Measurements from ENCODE around the gene TMEM30B. TPM values are rescaled to one million over a fixed set of nuclear protein-coding genes. Genes with fewer than 3 reads are reported as not detected.

TMEM30B gene
- polyA plus RNA-seq, 1 of the 3 experiments (the other 2 are of a cell fraction), result 0.15 TPM

DNA sequence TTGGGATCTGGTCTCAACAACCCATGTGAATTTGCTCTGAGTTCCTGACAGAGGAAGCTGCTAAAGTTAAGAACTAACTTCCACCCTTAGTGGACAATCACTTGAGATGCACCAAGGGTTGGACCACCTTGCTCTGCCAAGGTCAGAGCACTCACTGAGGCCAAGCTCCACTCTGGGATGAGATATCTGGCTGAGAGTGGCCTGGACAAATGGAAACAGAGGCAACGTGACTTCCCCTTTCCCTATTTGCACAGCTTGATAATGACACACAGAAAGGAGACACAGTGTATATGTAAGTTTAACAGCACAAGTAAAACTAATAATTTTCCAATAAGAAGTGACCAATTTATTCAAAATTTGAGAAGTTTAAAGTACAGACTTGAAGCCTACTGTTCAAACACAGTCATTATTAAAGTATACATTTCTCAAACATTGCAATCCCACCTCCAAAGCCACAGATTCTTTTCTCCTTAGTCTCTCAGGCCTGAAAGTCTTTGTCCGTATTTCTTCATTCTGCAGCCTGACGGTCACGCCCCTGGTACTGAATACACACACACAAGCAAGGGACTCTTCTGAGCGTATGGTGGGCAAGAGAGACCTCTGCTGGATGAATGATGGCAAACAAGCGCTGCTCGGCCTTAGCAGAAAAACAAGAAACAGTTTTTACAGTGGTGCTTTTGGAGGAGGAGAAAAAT lies 28.6 kb downstream of the TMEM30B start (continued):
- TF ChIP-seq MXI1 (IDR thresholded peaks at IDR 0.05; ENCODE audit: low read depth, low read length) (peak; percentile 39; the same call in 1 of the 2 replicates), RFX5 (IDR thresholded peaks at IDR 0.05; ENCODE audit: low read length) (no peak), POLR2AphosphoS5 (IDR thresholded peaks at IDR 0.05; ENCODE audit: low read depth, low read length) (no peak; the same call in 1 of the 2 replicates), USF1 (IDR thresholded peaks at IDR 0.05; ENCODE audit: borderline replicate concordance, low read depth) (no peak), GABPA (IDR thresholded peaks at IDR 0.05; ENCODE audit: low read depth) (no peak), TAF1 (IDR thresholded peaks at IDR 0.05; ENCODE audit: borderline replicate concordance, low read depth, low read length) (0 out of 2 replicates have a peak, but pooled peaks have one; percentile 24), IRF3 (IDR thresholded peaks at IDR 0.05; ENCODE audit: low read depth, low read length) (no peak), GATA2 (CRISPR knock-in tag; IDR thresholded peaks at IDR 0.05) (no peak), TCF12 (IDR thresholded peaks at IDR 0.05) (peak; percentile 50), SMC3 (IDR thresholded peaks at IDR 0.05; ENCODE audit: low read depth, low read length) (peak; percentile 98)

DNA sequence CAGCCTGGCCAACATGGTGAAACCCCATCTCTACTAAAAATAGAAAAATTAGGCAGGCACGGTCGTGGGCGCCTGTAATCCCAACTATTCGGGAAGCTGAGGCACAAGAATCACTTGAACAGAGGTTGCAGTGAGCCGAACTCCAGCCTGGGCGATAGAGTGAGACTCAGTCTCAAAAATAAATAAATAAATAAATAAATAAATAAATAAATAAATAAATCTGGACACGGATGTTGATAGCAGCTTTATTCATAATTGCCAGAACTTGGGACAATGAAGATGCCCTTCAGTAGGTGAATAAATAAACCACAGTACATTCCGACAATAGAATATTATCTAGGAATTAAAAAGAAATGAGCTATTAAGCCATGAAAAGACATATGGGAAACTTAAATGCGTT lies 31.1 kb downstream of the TMEM30B start:
- H3K27me3 ChIP-seq (ENCODE audit: insufficient read depth), result no peaks in the 10 kb centered on the region
- no peak overlapping the region for H3K4me2 ChIP-seq
- H3K27ac ChIP-seq (ENCODE audit: low read depth in 2 of 2, low read length in 1 of 2), result no peak overlapping the region
- no peak overlapping the region for H2AFZ ChIP-seq (ENCODE audit: low read depth)
- POLR2A ChIA-PET, result no interaction called here
- no peaks in the 10 kb centered on the region for H4K20me1 ChIP-seq (ENCODE audit: insufficient read depth)
- no peak overlapping the region for H3K9ac ChIP-seq
- no peak overlapping the region for H3K4me3 ChIP-seq (ENCODE audit: low read depth in 2 of 2, low read length in 1 of 2)
- H3K9me3 ChIP-seq, result no peaks in the 10 kb centered on the region
- peaks cover 20% of the 10 kb centered on the region for H3F3A ChIP-seq (replicated peaks; ENCODE audit: insufficient read depth)
- CTCF ChIA-PET, result interaction anchor here (9.5 kb wide), 1 partner anchor 626 kb away, joined by 119 read pairs; no protein-coding TSS in a partner anchor
- no peaks in the 10 kb centered on the region for H3K79me2 ChIP-seq (ENCODE audit: insufficient read depth)
- no peak for DNase-seq
- H3K4me1 ChIP-seq (ENCODE audit: control insufficient read depth in 1 of 2, insufficient read depth in 2 of 2, low read depth in 1 of 2, low read length in 1 of 2), result peaks cover 0 to 10% of the 10 kb centered on the region in 2 experiments; a peak in 2 of 4 replicates
- TF ChIP-seq GATA2 (CRISPR knock-in tag; IDR thresholded peaks at IDR 0.05) (no peak), EP300 (IDR thresholded peaks at IDR 0.05; ENCODE audit: borderline replicate concordance in 1 of 2, low read depth in 1 of 2, low read length in 1 of 2) (no peak), TEAD4 (IDR thresholded peaks at IDR 0.05; ENCODE audit: borderline replicate concordance, insufficient read depth) (no peak), SIN3A (IDR thresholded peaks at IDR 0.05; ENCODE audit: borderline replicate concordance, low read depth, low read length) (no peak), MAX (IDR thresholded peaks at IDR 0.05; ENCODE audit: low read depth) (no peak), TAF1 (IDR thresholded peaks at IDR 0.05; ENCODE audit: borderline replicate concordance, low read depth, low read length) (no peak), JUND (IDR thresholded peaks at IDR 0.05) (no peak), USF1 (IDR thresholded peaks at IDR 0.05; ENCODE audit: borderline replicate concordance, low read depth) (no peak), FOSL2 (IDR thresholded peaks at IDR 0.05; ENCODE audit: borderline replicate concordance, low read depth) (no peak), MXI1 (IDR thresholded peaks at IDR 0.05; ENCODE audit: low read depth, low read length) (no peak), CHD2 (IDR thresholded peaks at IDR 0.05; ENCODE audit: low read length, partially characterized antibody) (no peak), FOXJ3 (CRISPR knock-in tag; IDR thresholded peaks at IDR 0.05) (no peak), FOXM1 (IDR thresholded peaks at IDR 0.05; ENCODE audit: low read depth) (no peak), NRF1 (IDR thresholded peaks at IDR 0.05; ENCODE audit: low read depth, low read length) (no peak)
- TF ChIP-seq, protein P1, sequence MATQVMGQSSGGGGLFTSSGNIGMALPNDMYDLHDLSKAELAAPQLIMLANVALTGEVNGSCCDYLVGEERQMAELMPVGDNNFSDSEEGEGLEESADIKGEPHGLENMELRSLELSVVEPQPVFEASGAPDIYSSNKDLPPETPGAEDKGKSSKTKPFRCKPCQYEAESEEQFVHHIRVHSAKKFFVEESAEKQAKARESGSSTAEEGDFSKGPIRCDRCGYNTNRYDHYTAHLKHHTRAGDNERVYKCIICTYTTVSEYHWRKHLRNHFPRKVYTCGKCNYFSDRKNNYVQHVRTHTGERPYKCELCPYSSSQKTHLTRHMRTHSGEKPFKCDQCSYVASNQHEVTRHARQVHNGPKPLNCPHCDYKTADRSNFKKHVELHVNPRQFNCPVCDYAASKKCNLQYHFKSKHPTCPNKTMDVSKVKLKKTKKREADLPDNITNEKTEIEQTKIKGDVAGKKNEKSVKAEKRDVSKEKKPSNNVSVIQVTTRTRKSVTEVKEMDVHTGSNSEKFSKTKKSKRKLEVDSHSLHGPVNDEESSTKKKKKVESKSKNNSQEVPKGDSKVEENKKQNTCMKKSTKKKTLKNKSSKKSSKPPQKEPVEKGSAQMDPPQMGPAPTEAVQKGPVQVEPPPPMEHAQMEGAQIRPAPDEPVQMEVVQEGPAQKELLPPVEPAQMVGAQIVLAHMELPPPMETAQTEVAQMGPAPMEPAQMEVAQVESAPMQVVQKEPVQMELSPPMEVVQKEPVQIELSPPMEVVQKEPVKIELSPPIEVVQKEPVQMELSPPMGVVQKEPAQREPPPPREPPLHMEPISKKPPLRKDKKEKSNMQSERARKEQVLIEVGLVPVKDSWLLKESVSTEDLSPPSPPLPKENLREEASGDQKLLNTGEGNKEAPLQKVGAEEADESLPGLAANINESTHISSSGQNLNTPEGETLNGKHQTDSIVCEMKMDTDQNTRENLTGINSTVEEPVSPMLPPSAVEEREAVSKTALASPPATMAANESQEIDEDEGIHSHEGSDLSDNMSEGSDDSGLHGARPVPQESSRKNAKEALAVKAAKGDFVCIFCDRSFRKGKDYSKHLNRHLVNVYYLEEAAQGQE (IDR thresholded peaks at IDR 0.05; ENCODE audit: low read depth, low read length), result no peak
- TF ChIP-seq, protein P2, sequence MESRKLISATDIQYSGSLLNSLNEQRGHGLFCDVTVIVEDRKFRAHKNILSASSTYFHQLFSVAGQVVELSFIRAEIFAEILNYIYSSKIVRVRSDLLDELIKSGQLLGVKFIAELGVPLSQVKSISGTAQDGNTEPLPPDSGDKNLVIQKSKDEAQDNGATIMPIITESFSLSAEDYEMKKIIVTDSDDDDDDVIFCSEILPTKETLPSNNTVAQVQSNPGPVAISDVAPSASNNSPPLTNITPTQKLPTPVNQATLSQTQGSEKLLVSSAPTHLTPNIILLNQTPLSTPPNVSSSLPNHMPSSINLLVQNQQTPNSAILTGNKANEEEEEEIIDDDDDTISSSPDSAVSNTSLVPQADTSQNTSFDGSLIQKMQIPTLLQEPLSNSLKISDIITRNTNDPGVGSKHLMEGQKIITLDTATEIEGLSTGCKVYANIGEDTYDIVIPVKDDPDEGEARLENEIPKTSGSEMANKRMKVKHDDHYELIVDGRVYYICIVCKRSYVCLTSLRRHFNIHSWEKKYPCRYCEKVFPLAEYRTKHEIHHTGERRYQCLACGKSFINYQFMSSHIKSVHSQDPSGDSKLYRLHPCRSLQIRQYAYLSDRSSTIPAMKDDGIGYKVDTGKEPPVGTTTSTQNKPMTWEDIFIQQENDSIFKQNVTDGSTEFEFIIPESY (IDR thresholded peaks at IDR 0.05; ENCODE audit: borderline replicate concordance, low read depth), result no peak
- no peaks in the 10 kb centered on the region for H3K9me2 ChIP-seq
- WGBS (ENCODE audit: low lambda C conversion rate), result 97% methylated on average over 9 of the region's 9 CpGs
- no peaks in the 10 kb centered on the region for H3K36me3 ChIP-seq (replicated peaks in 1 of 2; ENCODE audit: control insufficient read depth in 1 of 2, insufficient read depth in 2 of 2, low read length in 1 of 2)

All from SK-N-SH (cell line).